GM15510 (cell line): ENCODE data around the gene OR10J5.

Source experiments
- POLR2A ChIP-seq: IDR thresholded peaks from 3 replicates; pipeline ENCODE4 v1.6.1; 2011; ENCODE audit warnings: borderline replicate concordance; ENCODE audit not compliant: insufficient read length; ENCODE audit errors: extremely low read depth

OR10J5 gene

GRCh38 chr1:159505676-159506075, 30.1 kb downstream of the OR10J5 start:
- no peak for TF ChIP-seq POLR2A

DNA sequence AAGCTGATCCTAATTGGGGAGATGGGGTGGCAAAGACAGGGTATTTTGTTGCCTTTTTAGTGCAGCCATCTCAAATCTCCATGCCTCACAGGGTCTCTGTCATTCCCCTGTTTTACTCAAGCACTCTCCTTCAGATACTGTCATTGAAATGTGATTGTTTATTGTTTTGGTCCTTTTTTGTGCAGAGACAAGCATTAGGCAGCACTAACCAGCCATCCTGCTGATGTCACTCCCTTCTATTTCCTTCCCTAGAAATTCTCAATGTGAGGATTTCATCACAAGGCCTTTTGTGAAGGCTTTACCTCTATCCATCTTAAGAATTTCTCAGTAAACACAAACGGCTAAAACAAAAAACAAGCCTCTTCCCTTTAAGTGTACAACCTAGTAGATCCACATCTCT, 34.7 kb downstream of the OR10J5 start:
- TF ChIP-seq POLR2A: no peak

- TF ChIP-seq POLR2A: no peak
Observed at GRCh38 chr1:159493354-159493753, 42.5 kb downstream of the OR10J5 start.

DNA sequence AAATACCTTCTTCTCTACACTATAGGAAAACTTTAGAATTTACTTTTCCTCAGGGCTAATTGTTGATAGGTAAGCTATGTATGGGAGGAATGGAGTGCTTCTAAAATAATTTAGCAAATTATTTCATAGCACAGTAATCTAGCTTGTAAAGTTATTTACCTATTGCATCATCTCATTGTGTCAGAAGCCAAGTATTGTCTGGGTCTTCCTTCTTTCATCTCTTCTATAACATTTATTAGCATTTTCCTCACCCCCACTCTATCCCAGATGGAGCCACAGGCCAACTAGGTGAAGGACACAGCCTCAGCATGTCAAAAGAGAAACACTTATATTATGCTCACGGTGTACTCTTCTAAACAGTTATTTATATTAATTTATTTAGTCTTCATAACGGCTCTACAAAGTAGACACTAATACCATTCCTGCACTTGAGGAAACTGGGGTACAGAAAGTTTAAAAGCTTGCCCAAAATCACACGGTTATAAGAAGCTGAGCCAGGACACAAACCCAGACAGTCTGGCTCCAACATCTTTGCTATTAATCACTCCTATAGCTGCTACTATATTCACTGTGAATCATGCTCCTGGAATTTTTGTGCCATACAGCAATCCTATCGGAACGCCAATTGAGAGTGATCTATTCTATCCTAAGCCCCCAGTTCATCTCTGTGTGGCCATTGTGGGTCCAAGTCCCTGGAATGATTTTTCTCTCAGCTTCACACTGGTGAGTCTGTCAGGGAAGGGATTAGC, 43.1 kb downstream of the OR10J5 start:
- TF ChIP-seq POLR2A: no peak
